HepG2 (cell line): ENCODE measurements around the gene ZKSCAN8. TPM values are rescaled to one million over a fixed set of nuclear protein-coding genes. Genes with fewer than 3 reads are reported as not detected.
A peak's percentile ranks its signal among the peaks of the same experiment; 100 is the strongest.

Source experiments
- EZH2 ChIP-seq: conservative IDR thresholded peaks from 2 replicates; pipeline ENCODE4 v1.6.1; 2012; ENCODE audit warnings: mild to moderate bottlenecking, low read depth, low read length, moderate library complexity
- GTF3A ChIP-seq: sonication (generic); formaldehyde crosslinking; conservative IDR thresholded peaks from 2 replicates; pipeline ENCODE4 v1.4.0; 2020; ENCODE audit warnings: mild to moderate bottlenecking, missing genetic modification reagents
- JDP2 ChIP-seq: sonication (generic); formaldehyde crosslinking; IDR thresholded peaks from 2 replicates; pipeline ENCODE4 v1.8.1; 2022; ENCODE audit warnings: missing genetic modification reagents, borderline replicate concordance
- REL ChIP-seq: sonication (generic); formaldehyde crosslinking; conservative IDR thresholded peaks from 2 replicates; pipeline ENCODE4 v1.8.0; 2022; ENCODE audit warnings: mild to moderate bottlenecking, missing genetic modification reagents, moderate library complexity
- TCF12 ChIP-seq, 2 experiments: fragments of 450-650 bp in 1 of 2; sonication (generic) in 1 of 2; formaldehyde crosslinking in 1 of 2; IDR thresholded peaks; 2 replicates each; pipeline versions ENCODE4 v1.6.1 to v1.8.0; 2017 to 2022; ENCODE audit warnings: antibody characterized with exemption in 1 of 2, mild to moderate bottlenecking in 1 of 2, missing genetic modification reagents in 1 of 2, moderate library complexity in 1 of 2
- THRA ChIP-seq: sonication (generic); formaldehyde crosslinking; IDR thresholded peaks from 2 replicates; pipeline ENCODE4 v1.4.0; 2020; ENCODE audit warnings: missing genetic modification reagents, borderline replicate concordance
- ZBED4 ChIP-seq: sonication (generic); formaldehyde crosslinking; IDR thresholded peaks from 2 replicates; pipeline ENCODE4 v1.4.0; 2020; ENCODE audit warnings: missing genetic modification reagents, borderline replicate concordance
- ZBTB4 ChIP-seq: sonication (generic); formaldehyde crosslinking; IDR thresholded peaks from 2 replicates; pipeline ENCODE4 v1.4.0; 2020; ENCODE audit warnings: missing genetic modification reagents, mild to moderate bottlenecking, borderline replicate concordance
- ZIK1 ChIP-seq: sonication (generic); formaldehyde crosslinking; IDR thresholded peaks from 2 replicates; pipeline ENCODE4 v1.5.0; 2020; ENCODE audit warnings: mild to moderate bottlenecking, low read depth, missing genetic modification reagents, borderline replicate concordance
- ZNF205 ChIP-seq: IDR thresholded peaks from 2 replicates; pipeline ENCODE4 v1.6.1; 2018; ENCODE audit warnings: missing biosample characterization, missing genetic modification reagents
- ZNF282 ChIP-seq: fragments of 450-650 bp; IDR thresholded peaks from 2 replicates; pipeline ENCODE4 v1.6.1; 2018; ENCODE audit not compliant: partially characterized antibody
- ZNF33A ChIP-seq: sonication (generic); formaldehyde crosslinking; IDR thresholded peaks from 2 replicates; pipeline ENCODE4 v1.5.1; 2020; ENCODE audit warnings: missing genetic modification reagents, mild to moderate bottlenecking, moderate library complexity, borderline replicate concordance
- ZNF616 ChIP-seq: sonication (generic); formaldehyde crosslinking; IDR thresholded peaks from 2 replicates; pipeline ENCODE4 v1.5.0; 2020; ENCODE audit warnings: low read depth, mild to moderate bottlenecking, missing genetic modification reagents
- ZNF670 ChIP-seq: sonication (generic); formaldehyde crosslinking; IDR thresholded peaks from 2 replicates; pipeline ENCODE4 v1.8.0; 2022; ENCODE audit warnings: mild to moderate bottlenecking, missing genetic modification reagents, borderline replicate concordance
- polyA plus RNA-seq, 8 experiments: library from polyadenylated mRNA; depleted of rRNA in 3 of 8; stranded (reverse) in 7 of 8; unstranded in 1 of 8; fragments of >200 nt; fragmentation: Illumina TruSeq in 4 of 8; extraction: Trizol in 4 of 8; gene quantifications; 2 replicates each; pipeline versions ENCODE4 v1.2.1 to v1.2.3, GENCODE V29; 2011 to 2016; ENCODE audit warnings: low read depth in 4 of 8, missing spikeins in 1 of 8, mixed read lengths in 1 of 8; ENCODE audit not compliant: insufficient read depth in 1 of 8
- total RNA-seq, 5 experiments: library from RNA; depleted of rRNA; stranded (reverse); fragments of >200 nt; fragmentation: Illumina TruSeq; extraction: Trizol; gene quantifications; 2 replicates each; pipeline ENCODE4 v1.2.3, GENCODE V29; 2016; ENCODE audit warnings: low read depth in 1 of 5
- TF ChIP-seq, protein P1 (sequence below): sonication (generic); formaldehyde crosslinking; IDR thresholded peaks from 2 replicates; pipeline ENCODE4 v1.5.0; 2020; ENCODE audit warnings: missing genetic modification reagents, mild to moderate bottlenecking, borderline replicate concordance
- TF ChIP-seq, protein P2 (sequence below): sonication (generic); formaldehyde crosslinking; IDR thresholded peaks from 2 replicates; pipeline ENCODE4 v1.4.0; 2020; ENCODE audit warnings: mild to moderate bottlenecking, missing genetic modification reagents

ZKSCAN8 gene
- total and polyA plus RNA-seq, 2 of the 13 experiments (the other 11 are each of a cell fraction or from before 2014, with no cell fraction given) = 12.4 to 20.9 TPM

GRCh38 chr6:28124350-28124970 is 17.2 kb upstream of the ZKSCAN8 start, which contains the start of gene ZSCAN16 (continued):
- peak; percentile 68; the same call in 1 of the 2 replicates for TF ChIP-seq ZBTB4 (CRISPR knock-in tag)
- peak; percentile 48; the same call in 1 of the 2 replicates for TF ChIP-seq THRA (CRISPR knock-in tag)
- TF ChIP-seq, protein P1, sequence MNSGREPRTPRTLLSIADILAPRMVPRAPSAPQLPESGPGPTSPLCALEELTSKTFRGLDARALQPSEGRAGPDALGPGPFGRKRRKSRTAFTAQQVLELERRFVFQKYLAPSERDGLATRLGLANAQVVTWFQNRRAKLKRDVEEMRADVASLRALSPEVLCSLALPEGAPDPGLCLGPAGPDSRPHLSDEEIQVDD (CRISPR knock-in tag) = no peak
- TF ChIP-seq GTF3A (CRISPR knock-in tag) = no peak
- TF ChIP-seq ZNF282 = no peak
- TF ChIP-seq ZBED4 (CRISPR knock-in tag) = peak; percentile 82; the same call in 1 of the 2 replicates
- TF ChIP-seq ZNF205 (CRISPR knock-in tag) = peak; percentile 54; the same call in 1 of the 2 replicates
- no peak for TF ChIP-seq REL (CRISPR knock-in tag)
- no peak for TF ChIP-seq ZNF33A
- no peak for TF ChIP-seq ZNF670 (CRISPR knock-in tag)
- no peak for TF ChIP-seq JDP2 (CRISPR knock-in tag)
- TF ChIP-seq, protein P2, sequence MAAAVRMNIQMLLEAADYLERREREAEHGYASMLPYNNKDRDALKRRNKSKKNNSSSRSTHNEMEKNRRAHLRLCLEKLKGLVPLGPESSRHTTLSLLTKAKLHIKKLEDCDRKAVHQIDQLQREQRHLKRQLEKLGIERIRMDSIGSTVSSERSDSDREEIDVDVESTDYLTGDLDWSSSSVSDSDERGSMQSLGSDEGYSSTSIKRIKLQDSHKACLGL (CRISPR knock-in tag) = 0 out of 2 replicates have a peak, but pooled peaks have one; percentile 41
- no peak for TF ChIP-seq EZH2
- TF ChIP-seq ZIK1 (CRISPR knock-in tag) = no peak
- TF ChIP-seq TCF12 (IDR thresholded peaks at IDR 0.05) = no peak
- 0 out of 2 replicates have a peak, but pooled peaks have one; percentile 67 for TF ChIP-seq TCF12 (CRISPR knock-in tag; IDR thresholded peaks at IDR 0.05)
- TF ChIP-seq ZNF616 (CRISPR knock-in tag) = no peak
